Esophagus muscularis mucosa (tissue), 3 donors: Measurements from ENCODE around the gene ARHGEF10L.

ENCODE experiments used
- CTCF ChIP-seq, 3 experiments: fragments of 200-600 bp in 2 of 3; fragments of 450-650 bp in 1 of 3; sonication (generic) in 2 of 3; IDR thresholded peaks; one replicate each; pipeline ENCODE4 v1.5.1; 2017 to 2019; ENCODE audit warnings: antibody characterized with exemption in 3 of 3, mild to moderate bottlenecking in 2 of 3, moderate library complexity in 1 of 3
- POLR2A ChIP-seq: fragments of 450-650 bp; IDR thresholded peaks from one replicate; pipeline ENCODE4 v1.6.1; 2017; ENCODE audit warnings: antibody characterized with exemption, moderate library complexity, mild to moderate bottlenecking, low read depth

DNA sequence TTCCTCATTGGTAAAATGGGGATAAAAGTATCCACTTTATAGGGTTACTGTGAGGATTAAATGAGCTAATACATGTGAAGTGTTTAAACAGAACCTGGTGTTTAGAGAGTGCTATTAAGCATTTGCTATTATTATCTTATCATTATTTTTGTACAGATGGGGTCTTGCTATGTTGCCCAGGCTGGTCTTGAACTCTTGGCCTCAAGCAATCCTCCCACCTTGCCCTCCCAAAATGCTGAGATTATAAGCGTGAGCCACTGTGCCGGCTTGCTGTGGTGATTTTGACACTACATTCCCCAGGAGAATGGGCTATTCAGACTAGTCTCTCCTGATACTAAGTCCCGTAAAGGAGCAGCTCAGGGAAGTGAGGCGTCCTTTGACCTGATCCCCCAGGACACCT lies 6.3 kb upstream of the ARHGEF10L start:
- TF ChIP-seq CTCF (IDR thresholded peaks at IDR 0.05): no peak
- no peak for TF ChIP-seq POLR2A
